Ishikawa (cell line): ENCODE data around the gene TMBIM4.

Source experiments
- CREB1 ChIP-seq: IDR thresholded peaks from 2 replicates; pipeline ENCODE4 v1.6.1; 2012; ENCODE audit warnings: low read depth
- EGR1 ChIP-seq: IDR thresholded peaks from 2 replicates; pipeline ENCODE4 v1.6.1; 2012
- EP300 ChIP-seq: IDR thresholded peaks from 2 replicates; pipeline ENCODE4 v1.6.1; 2012; ENCODE audit warnings: borderline replicate concordance
- FOXM1 ChIP-seq: IDR thresholded peaks from 2 replicates; pipeline ENCODE4 v1.6.1; 2012; ENCODE audit warnings: low read depth, borderline replicate concordance
- NFIC ChIP-seq: IDR thresholded peaks from 2 replicates; pipeline ENCODE4 v1.6.1; 2012
- RAD21 ChIP-seq: IDR thresholded peaks from 2 replicates; pipeline ENCODE4 v1.6.1; 2012; ENCODE audit warnings: low read depth
- TAF1 ChIP-seq: IDR thresholded peaks from 2 replicates; pipeline ENCODE4 v1.6.1; 2012; ENCODE audit warnings: low read depth, mild to moderate bottlenecking
- TCF12 ChIP-seq: IDR thresholded peaks from 2 replicates; pipeline ENCODE4 v1.6.1; 2012; ENCODE audit warnings: low read depth
- TEAD4 ChIP-seq: IDR thresholded peaks from 2 replicates; pipeline ENCODE4 v1.6.1; 2012
- YY1 ChIP-seq: IDR thresholded peaks from 2 replicates; pipeline ENCODE4 v1.6.1; 2012; ENCODE audit warnings: low read depth
- TF ChIP-seq, protein P1 (sequence below): IDR thresholded peaks from 2 replicates; pipeline ENCODE4 v1.6.1; 2012; ENCODE audit warnings: low read depth, mild to moderate bottlenecking
- TF ChIP-seq, protein P2 (sequence below): IDR thresholded peaks from 2 replicates; pipeline ENCODE4 v1.6.1; 2012
- TF ChIP-seq, protein P3 (sequence below): IDR thresholded peaks from 2 replicates; pipeline ENCODE4 v1.6.1; 2012

DNA sequence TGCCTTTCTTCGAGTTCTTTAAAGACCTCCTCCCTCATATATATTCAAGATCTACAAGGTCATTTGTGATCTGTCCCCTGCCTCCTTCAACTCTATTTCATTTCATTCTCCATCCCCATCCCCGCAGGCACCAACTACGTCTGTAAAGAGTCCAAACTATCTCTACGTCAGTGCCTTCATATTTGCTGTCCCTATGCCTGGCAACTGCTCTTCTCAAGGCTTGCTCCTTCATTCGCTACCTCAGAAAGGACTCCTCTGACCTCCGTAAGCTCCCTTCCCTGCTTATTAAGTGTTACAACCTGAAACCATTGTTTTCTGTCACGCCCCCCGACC is 39.9 kb downstream of the TMBIM4 start:
- TF ChIP-seq, protein P1, sequence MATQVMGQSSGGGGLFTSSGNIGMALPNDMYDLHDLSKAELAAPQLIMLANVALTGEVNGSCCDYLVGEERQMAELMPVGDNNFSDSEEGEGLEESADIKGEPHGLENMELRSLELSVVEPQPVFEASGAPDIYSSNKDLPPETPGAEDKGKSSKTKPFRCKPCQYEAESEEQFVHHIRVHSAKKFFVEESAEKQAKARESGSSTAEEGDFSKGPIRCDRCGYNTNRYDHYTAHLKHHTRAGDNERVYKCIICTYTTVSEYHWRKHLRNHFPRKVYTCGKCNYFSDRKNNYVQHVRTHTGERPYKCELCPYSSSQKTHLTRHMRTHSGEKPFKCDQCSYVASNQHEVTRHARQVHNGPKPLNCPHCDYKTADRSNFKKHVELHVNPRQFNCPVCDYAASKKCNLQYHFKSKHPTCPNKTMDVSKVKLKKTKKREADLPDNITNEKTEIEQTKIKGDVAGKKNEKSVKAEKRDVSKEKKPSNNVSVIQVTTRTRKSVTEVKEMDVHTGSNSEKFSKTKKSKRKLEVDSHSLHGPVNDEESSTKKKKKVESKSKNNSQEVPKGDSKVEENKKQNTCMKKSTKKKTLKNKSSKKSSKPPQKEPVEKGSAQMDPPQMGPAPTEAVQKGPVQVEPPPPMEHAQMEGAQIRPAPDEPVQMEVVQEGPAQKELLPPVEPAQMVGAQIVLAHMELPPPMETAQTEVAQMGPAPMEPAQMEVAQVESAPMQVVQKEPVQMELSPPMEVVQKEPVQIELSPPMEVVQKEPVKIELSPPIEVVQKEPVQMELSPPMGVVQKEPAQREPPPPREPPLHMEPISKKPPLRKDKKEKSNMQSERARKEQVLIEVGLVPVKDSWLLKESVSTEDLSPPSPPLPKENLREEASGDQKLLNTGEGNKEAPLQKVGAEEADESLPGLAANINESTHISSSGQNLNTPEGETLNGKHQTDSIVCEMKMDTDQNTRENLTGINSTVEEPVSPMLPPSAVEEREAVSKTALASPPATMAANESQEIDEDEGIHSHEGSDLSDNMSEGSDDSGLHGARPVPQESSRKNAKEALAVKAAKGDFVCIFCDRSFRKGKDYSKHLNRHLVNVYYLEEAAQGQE, result no peak
- TF ChIP-seq EP300 (no peak), FOXM1 (no peak), TAF1 (no peak), CREB1 (no peak), TCF12 (no peak), NFIC (no peak), TEAD4 (no peak), RAD21 (no peak), YY1 (no peak), EGR1 (no peak)
- TF ChIP-seq, protein P2, sequence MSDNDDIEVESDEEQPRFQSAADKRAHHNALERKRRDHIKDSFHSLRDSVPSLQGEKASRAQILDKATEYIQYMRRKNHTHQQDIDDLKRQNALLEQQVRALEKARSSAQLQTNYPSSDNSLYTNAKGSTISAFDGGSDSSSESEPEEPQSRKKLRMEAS, result no peak
- TF ChIP-seq, protein P3, sequence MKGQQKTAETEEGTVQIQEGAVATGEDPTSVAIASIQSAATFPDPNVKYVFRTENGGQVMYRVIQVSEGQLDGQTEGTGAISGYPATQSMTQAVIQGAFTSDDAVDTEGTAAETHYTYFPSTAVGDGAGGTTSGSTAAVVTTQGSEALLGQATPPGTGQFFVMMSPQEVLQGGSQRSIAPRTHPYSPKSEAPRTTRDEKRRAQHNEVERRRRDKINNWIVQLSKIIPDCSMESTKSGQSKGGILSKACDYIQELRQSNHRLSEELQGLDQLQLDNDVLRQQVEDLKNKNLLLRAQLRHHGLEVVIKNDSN, result no peak
